Neural progenitor cell (in vitro differentiated cells): ENCODE data around the gene ADCY5.

ENCODE experiments used
- CTCF ChIP-seq: fragments of 200-600 bp; sonication (generic); IDR thresholded peaks from 2 replicates; pipeline ENCODE4 v1.5.1; 2017; ENCODE audit warnings: antibody characterized with exemption, mild to moderate bottlenecking
- EZH2 ChIP-seq: fragments of 200-600 bp; sonication (generic); IDR thresholded peaks from 2 replicates; pipeline ENCODE4 v1.6.1; 2017; ENCODE audit warnings: antibody characterized with exemption, mild to moderate bottlenecking, moderate library complexity
- EZH2phosphoT487 ChIP-seq: fragments of 200-600 bp; sonication (generic); IDR thresholded peaks from 2 replicates; pipeline ENCODE4 v1.6.1; 2017; ENCODE audit warnings: antibody characterized with exemption

GRCh38 chr3:123285066-123285465 is 163.8 kb downstream of the ADCY5 start:
- TF ChIP-seq CTCF (no peak), EZH2 (no peak), EZH2phosphoT487 (no peak)
